OCI-LY3 (cell line): Measurements from ENCODE around the gene CADM2.

Source experiments
- H2AFZ ChIP-seq: fragments of 200-600, 300-600 bp; shearing (Covaris generic); 2 replicates; pipeline ENCODE4 v1.6.0; 2014; ENCODE audit warnings: antibody characterized with exemption, low read depth, low read length
- H3K27ac ChIP-seq: fragments of 200-600, 300-600 bp; sonication (generic); 2 replicates; pipeline ENCODE4 v1.5.1; 2014; ENCODE audit warnings: mild to moderate bottlenecking, low read length, moderate library complexity, mixed read lengths
- H3K27me3 ChIP-seq: fragments of 200-600, 300-600 bp; sonication (generic); 2 replicates; pipeline ENCODE4 v1.6.1; 2014; ENCODE audit warnings: low read depth, low read length, mixed read lengths
- H3K36me3 ChIP-seq: fragments of 200-600, 300-600 bp; sonication (generic); replicated peaks from 2 replicates; pipeline ENCODE3; 2014; ENCODE audit warnings: low read depth, low read length, mixed read lengths
- H3K4me1 ChIP-seq: fragments of 300-600, 200-600 bp; sonication (generic); 2 replicates; pipeline ENCODE4 v1.6.1; 2014; ENCODE audit warnings: low read length, mixed read lengths
- H3K4me2 ChIP-seq: fragments of 200-600, 300-600 bp; sonication (generic); 2 replicates; pipeline ENCODE4 v1.6.1; 2014; ENCODE audit warnings: low read length, mixed read lengths
- H3K4me3 ChIP-seq: fragments of 300-600, 200-600 bp; sonication (generic); 2 replicates; pipeline ENCODE4 v1.5.1; 2014; ENCODE audit warnings: antibody characterized with exemption, mild to moderate bottlenecking, low read length, moderate library complexity
- H3K79me2 ChIP-seq: fragments of 300-600, 200-600 bp; shearing (Covaris generic); 2 replicates; pipeline ENCODE4 v1.6.1; 2014; ENCODE audit warnings: mild to moderate bottlenecking, low read length, mixed read lengths
- H3K9ac ChIP-seq: fragments of 300-600, 200-600 bp; shearing (Covaris generic); 2 replicates; pipeline ENCODE4 v1.6.0; 2014; ENCODE audit warnings: mild to moderate bottlenecking, low read length, moderate library complexity
- H3K9me3 ChIP-seq: fragments of 200-600, 300-600 bp; shearing (Covaris generic); 2 replicates; pipeline ENCODE4 v1.6.1; 2014; ENCODE audit warnings: low read length, mixed read lengths; ENCODE audit not compliant: insufficient read depth
- H4K20me1 ChIP-seq: fragments of 200-600, 300-600 bp; sonication (generic); 2 replicates; pipeline ENCODE4 v1.6.1; 2016; ENCODE audit warnings: low read length, mixed read lengths; ENCODE audit not compliant: insufficient read depth
- EZH2phosphoT487 ChIP-seq: fragments of 200-600 bp; shearing (Covaris generic); IDR thresholded peaks from 2 replicates; pipeline ENCODE4 v1.6.1; 2018; ENCODE audit warnings: antibody characterized with exemption, mixed run types, low read depth
- TF ChIP-seq, protein P1 (sequence below): fragments of 200-600, 300-600 bp; sonication (generic); IDR thresholded peaks from 2 replicates; pipeline ENCODE4 v1.5.1; 2014; ENCODE audit warnings: antibody characterized with exemption, low read length, low read depth

CADM2 gene

DNA sequence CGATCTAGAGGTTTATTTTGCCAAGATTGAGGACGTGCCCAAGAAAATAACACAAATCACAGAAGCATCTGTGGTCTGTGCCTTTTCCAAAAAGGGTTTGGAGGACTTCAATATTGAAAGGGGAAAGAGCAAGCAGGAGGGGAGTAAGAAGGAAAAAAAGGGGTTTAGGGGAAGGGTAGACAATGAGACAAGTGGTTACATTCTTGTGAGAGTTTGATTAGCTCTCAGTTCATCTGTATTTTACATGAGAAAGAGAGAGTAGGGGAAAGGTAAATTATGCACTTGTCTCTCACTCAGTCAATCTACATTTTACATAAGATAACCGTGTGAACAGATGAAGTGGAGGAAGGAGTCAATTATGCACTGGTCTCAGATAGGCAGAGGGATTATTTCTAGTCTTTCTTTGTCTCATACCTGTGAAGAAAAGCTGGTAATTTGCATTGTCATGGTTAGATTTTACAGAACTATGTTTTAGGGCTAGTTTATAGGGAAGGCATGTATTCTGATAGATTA, 931.3 kb downstream of the CADM2 start:
- no peaks in the 10 kb centered on the region for H3K27me3 ChIP-seq
- no peak overlapping the region for H3K27ac ChIP-seq
- H3K4me1 ChIP-seq, result no peaks in the 10 kb centered on the region
- H4K20me1 ChIP-seq, result no peaks in the 10 kb centered on the region
- H3K9ac ChIP-seq, result no peak overlapping the region
- no peaks in the 10 kb centered on the region for H3K9me3 ChIP-seq
- H3K4me2 ChIP-seq, result no peak overlapping the region
- no peaks in the 10 kb centered on the region for H3K79me2 ChIP-seq
- no peak overlapping the region for H2AFZ ChIP-seq
- TF ChIP-seq, protein P1, sequence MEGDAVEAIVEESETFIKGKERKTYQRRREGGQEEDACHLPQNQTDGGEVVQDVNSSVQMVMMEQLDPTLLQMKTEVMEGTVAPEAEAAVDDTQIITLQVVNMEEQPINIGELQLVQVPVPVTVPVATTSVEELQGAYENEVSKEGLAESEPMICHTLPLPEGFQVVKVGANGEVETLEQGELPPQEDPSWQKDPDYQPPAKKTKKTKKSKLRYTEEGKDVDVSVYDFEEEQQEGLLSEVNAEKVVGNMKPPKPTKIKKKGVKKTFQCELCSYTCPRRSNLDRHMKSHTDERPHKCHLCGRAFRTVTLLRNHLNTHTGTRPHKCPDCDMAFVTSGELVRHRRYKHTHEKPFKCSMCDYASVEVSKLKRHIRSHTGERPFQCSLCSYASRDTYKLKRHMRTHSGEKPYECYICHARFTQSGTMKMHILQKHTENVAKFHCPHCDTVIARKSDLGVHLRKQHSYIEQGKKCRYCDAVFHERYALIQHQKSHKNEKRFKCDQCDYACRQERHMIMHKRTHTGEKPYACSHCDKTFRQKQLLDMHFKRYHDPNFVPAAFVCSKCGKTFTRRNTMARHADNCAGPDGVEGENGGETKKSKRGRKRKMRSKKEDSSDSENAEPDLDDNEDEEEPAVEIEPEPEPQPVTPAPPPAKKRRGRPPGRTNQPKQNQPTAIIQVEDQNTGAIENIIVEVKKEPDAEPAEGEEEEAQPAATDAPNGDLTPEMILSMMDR, result no peak
- TF ChIP-seq EZH2phosphoT487, result no peak
- no peaks in the 10 kb centered on the region for H3K36me3 ChIP-seq
- no peak overlapping the region for H3K4me3 ChIP-seq

GRCh38 chr3:85903434-85903833, 944.6 kb downstream of the CADM2 start:
- Histone ChIP-seq H3K79me2 (no peaks in the 10 kb centered on the region), H3K9me3 (no peaks in the 10 kb centered on the region), H2AFZ (no peak overlapping the region), H3K4me3 (no peak overlapping the region), H4K20me1 (no peaks in the 10 kb centered on the region), H3K27ac (no peak overlapping the region), H3K4me1 (no peaks in the 10 kb centered on the region), H3K27me3 (no peaks in the 10 kb centered on the region), H3K36me3 (no peaks in the 10 kb centered on the region), H3K9ac (no peak overlapping the region), H3K4me2 (no peak overlapping the region)
- TF ChIP-seq EZH2phosphoT487, result no peak
- TF ChIP-seq, protein P1, result no peak

- H3K27ac ChIP-seq, result no peak overlapping the region
- H3K9ac ChIP-seq, result no peak overlapping the region
- no peaks in the 10 kb centered on the region for H3K9me3 ChIP-seq
- H2AFZ ChIP-seq, result no peak overlapping the region
- H4K20me1 ChIP-seq, result no peaks in the 10 kb centered on the region
- H3K27me3 ChIP-seq, result no peaks in the 10 kb centered on the region
- no peaks in the 10 kb centered on the region for H3K36me3 ChIP-seq
- TF ChIP-seq, protein P1, result no peak
- TF ChIP-seq EZH2phosphoT487, result no peak
- H3K4me1 ChIP-seq, result peaks cover 5% of the 10 kb centered on the region
- no peaks in the 10 kb centered on the region for H3K79me2 ChIP-seq
- H3K4me2 ChIP-seq, result no peak overlapping the region
- H3K4me3 ChIP-seq, result no peak overlapping the region
These were observed 954.2 kb downstream of the CADM2 start for GRCh38 chr3:85912980-85913379.

- Histone ChIP-seq H3K4me3 (no peak overlapping the region), H3K36me3 (peaks cover 7% of the 10 kb centered on the region), H3K9me3 (no peaks in the 10 kb centered on the region), H3K4me2 (no peak overlapping the region), H3K9ac (no peak overlapping the region), H2AFZ (no peak overlapping the region), H3K79me2 (no peaks in the 10 kb centered on the region), H4K20me1 (no peaks in the 10 kb centered on the region), H3K4me1 (peaks cover 18% of the 10 kb centered on the region), H3K27me3 (no peaks in the 10 kb centered on the region), H3K27ac (no peak overlapping the region)
- TF ChIP-seq, protein P1, result no peak
- no peak for TF ChIP-seq EZH2phosphoT487
These were observed 963.6 kb downstream of the CADM2 start for GRCh38 chr3:85922374-85922773.
